PFSK-1 (cell line): ENCODE data around the gene PHACTR1.

ENCODE experiments used
- POLR2AphosphoS5 ChIP-seq: IDR thresholded peaks from 2 replicates; pipeline ENCODE4 v1.6.1; 2012; ENCODE audit warnings: low read depth, mild to moderate bottlenecking, control low read depth, low read length, moderate library complexity
- SIN3A ChIP-seq: IDR thresholded peaks from 2 replicates; pipeline ENCODE4 v1.6.1; 2012; ENCODE audit warnings: mild to moderate bottlenecking, low read length, moderate library complexity, borderline replicate concordance; ENCODE audit not compliant: insufficient read depth
- TAF1 ChIP-seq: IDR thresholded peaks from 2 replicates; pipeline ENCODE4 v1.6.1; 2012; ENCODE audit warnings: low read length, control low read depth, borderline replicate concordance; ENCODE audit not compliant: insufficient read depth

GRCh38 chr6:13164291-13164690 lies 447.7 kb downstream of the PHACTR1 start:
- TF ChIP-seq TAF1 (no peak), POLR2AphosphoS5 (no peak), SIN3A (no peak)
